ENCODE data around the gene CDC42BPA.

GRCh38 chr1:226954337-226954736 lies 364.0 kb downstream of the CDC42BPA start:
- no peak for TF ChIP-seq CTCF (IDR thresholded peaks at IDR 0.05)
- no peak for TF ChIP-seq EP300 (IDR thresholded peaks at IDR 0.05)
